SHP77 (cell line): ENCODE data around the gene SPINDOC.

ENCODE experiments used
- DNase-seq, 2 experiments: peaks; one replicate each; lab custom pipeline; 2025; lab: John Stamatoyannopoulos, UW

Gene SPINDOC

DNA sequence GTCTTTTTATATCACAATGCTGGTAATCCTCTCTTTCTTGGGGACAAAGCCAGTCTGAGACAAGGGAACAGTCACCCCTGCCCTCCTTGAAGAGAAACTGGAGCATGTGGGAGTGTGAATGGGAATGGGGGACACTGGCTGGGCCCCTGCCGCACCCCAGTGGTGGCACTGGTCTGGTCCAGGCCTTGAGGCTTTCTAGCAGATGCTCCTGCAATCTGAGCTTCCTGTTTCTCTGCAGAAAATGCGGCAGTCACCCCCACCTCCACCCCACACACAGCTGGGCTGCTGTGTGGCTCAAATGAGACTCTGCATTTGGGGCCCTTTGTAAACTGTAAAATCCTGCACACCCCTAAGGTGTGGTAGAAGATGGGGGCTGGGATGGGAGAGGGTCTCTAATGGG, 19.1 kb downstream of the SPINDOC start:
- no peak for DNase-seq

DNA sequence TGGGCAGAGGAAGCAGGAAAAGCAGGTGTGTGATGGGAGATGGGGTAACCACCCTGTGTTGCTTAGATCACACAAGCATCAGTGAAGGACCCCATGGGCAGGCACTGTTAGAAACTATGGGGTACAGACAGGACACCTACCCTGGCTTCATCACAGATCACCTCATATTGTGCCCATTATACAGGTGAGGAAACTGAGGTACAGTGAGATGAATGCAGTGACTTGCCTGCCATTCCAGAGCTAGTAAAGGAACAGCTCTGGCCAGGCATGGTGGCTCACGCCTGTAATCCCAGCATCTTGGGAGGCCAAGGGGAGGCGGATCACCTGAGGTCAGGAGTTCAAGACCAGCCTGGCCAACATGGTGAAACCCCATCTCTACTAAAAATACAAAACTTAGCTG, 19.8 kb downstream of the SPINDOC start:
- no peak for DNase-seq

DNA sequence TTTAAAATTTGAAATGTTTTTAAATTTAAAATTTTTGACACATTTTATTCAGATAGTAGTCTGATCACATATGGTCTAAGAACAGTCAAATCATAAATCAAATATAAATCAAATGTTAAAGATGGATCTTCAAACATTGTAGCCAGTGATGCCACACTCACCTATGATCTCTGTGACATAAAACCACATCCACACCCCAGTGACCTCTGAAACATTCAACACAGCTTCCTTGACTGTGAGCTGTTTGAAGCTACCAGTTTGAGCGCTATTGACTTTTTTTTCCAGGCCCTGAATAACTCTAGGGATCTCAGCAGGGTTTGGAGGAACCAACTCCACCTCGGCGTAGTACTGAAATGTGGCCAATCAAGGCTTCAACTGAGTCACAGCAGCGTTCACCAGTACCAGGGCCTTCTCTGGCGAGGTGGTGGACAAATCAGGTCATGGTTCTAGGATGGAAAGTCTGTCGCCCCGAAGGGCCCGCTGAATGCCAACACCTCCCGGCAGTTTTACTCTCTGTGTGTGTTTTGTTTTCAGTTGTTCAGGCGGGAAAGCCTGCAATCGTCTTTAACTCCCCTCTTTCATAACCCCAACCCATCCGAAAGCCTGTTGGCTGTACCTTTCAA, 21.4 kb downstream of the SPINDOC start:
- no peak for DNase-seq

- DNase-seq = no peak
Measured at GRCh38 chr11:63835158-63835545, 21.9 kb downstream of the SPINDOC start.

GRCh38 chr11:63837027-63837688, 23.9 kb downstream of the SPINDOC start:
- DNase-seq = peak; percentile 73 to 78

- DNase-seq = no peak
Measured at GRCh38 chr11:63837739-63838138, 24.5 kb downstream of the SPINDOC start.

DNA sequence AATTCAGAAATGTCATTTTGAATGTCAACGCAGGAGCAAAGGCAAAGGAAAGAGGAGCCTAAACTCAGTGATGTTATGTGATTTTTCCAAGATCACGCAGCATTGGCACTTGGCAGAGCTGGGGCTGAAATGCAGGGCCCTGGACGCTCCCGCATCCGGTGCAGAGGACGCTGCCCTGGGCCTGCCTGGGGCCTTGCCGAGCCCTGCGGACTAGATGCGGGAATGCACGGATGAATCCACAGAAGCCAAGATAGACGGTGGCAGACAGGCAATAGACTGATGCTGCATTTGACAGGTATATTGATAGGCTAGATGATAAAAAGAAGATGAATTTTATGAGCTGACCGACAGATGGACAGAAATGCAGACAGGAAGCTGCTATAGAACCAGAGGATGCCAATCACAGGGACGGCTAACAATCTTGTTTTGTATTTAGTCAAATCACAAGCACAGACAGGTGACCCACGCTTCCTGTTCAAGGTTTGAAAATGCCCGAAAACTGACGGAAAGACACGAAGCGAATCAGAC, 25.0 kb downstream of the SPINDOC start:
- DNase-seq = no peak

DNA sequence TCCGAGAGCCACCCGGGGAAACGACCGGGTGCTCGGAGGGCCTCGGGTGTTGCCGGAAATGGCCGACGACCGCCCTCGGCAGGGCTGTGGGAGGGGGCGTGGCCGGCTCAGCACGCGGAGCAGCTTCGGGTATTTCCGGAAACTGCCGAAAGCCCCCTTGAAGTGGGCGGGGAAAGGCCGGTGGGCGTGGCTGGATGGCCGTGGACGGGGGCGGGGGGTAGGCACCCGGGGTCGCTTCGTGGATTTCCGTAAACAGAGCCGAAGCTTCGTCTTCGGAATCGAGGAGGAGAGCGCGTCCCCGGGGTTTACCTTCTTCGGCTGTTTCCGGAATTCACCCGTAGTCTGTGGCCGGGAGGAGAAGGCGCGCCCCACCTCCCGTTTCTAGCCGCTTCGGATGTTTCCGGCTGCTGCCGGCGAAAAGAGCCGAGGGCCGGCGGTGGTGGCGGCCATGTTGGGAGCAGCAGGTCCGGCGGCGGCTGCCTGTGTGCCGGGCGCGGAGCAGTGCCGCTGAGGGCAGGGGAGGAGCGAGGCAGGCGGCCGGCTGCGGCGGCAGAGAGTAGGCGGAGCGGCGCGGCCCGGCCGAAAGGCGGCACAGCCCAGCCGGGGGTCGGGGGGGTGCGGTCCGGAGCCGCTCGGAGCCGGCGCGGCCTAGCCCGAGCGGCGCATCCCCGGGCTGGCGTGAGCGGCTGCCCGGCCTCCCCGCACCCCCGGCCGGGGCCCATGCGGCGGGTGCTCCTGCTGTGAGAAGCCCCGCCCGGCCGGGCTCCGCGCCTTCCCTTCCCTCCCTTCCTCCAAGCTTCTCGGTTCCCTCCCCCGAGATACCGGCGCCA, 25.6 kb downstream of the SPINDOC start, which contains the start of gene MARK2:
MARK2 (plus strand) TSS at position 433 of the 830 bp plus-strand sequence; CDS start at position 830, 397 bp downstream.
- DNase-seq = peak; percentile 96 to 98

DNA sequence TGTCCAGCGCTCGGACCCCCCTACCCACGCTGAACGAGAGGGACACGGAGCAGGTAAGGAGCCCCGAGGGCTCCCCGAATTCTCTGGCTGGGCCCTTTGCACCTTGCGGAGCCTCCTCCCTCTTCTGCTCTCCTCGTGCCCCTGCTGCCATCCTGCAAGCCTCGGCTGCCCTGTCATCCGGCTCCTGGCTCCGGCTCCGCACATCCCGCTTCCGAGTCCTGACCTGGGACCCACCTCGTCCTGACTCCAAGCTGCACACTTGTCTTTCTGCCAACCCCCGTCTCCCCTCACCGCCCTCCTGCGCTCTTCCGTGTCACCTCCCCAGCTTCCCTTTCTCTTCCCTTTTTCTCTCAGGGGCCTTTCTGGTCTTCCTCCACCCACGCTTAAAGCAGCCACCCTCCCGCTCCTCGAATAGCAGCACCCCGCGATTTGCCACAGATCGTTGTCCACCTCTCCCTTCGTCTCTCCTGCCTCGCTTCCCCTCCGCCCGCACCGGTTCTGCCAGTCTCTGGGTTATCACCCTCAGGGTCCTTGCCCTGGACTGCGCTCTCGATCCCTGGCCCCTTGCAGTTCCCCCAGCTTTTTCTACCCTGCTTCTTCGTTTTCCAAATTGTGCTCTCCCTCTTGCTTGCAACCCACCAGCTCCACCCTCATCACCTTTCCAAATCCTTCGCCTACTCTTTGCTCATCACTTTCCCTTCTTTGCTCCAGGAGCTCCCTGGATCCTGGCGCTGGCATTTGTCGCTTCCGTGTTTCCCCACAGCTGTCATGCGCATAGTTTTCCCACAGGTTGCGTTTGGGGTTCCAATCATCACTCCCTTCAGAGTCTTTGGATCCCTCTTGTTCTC, 26.5 kb downstream of the SPINDOC start:
- no peak for DNase-seq

DNA sequence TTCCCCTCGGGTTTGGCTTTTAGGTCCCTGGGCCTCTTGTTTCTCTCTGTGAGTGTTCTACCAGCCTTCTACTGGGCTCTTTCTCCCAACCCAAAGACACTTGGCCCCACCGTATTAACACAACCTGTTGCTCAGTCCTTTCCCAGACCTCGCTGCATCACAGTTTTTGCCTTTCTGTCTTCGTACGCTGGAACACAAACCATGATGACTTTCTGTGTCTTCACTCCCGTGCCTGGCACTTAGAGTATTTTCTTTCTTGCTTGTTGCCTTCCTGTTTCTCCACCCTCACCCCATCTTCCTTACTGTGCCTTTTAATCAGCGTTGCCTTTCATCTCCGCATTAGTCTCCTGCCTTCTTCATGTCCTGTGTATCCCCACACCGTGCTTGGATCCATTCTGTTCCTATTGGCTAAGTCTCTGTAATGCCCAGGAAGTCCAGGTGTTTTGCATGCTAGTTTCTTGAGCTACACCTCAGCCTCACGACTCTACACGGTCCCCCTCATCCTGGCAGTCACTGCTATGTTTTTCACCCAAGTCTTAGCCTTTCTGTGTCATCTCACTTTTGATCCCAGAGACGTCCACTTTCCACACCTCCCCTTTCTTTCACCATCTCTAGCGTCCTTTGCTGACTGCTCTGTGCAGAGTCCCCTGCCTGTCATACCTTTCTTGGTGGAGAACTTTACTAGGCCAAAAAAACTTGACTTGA, 27.3 kb downstream of the SPINDOC start:
- DNase-seq = no peak

DNA sequence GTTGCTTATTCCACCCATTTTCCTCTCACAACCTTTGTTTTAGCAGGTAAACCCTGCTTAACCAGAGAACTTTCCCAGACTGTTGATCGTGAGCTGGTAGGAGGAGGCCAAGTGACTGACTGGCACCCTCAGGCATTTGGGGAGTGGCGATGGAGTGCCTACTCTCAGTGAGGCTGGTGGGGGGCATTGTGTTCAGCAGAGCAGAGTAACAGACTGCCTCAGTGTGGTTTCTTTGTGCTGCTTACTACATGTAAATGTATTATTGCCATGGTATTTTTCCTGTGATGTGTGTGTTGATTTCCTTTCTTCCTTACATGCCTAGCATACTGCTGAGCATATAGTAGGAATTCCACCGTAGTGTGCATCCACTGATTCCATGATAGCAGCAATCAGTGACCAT, 28.3 kb downstream of the SPINDOC start:
- DNase-seq = no peak

- no peak for DNase-seq
Measured at GRCh38 chr11:63843041-63843440, 29.8 kb downstream of the SPINDOC start.

DNA sequence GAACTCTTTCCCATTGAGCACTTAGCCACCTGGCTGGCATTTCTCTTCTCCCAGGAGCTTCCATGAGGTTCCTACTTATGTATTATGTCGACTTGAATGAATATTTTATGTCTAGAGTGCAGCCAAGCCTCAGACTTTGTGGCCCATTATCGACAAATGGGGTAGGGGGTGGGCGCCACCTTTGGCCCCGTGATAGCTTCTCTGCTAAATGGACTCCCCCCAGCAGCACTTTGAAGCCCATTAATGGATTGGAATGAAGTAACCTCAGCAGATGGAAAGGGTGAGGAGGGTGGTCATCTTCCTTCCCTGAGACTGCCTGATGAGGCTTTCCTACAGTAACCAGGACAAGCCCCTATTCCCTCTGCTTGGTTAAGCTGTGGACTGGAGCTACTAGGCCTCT, 31.6 kb downstream of the SPINDOC start:
- no peak for DNase-seq

DNA sequence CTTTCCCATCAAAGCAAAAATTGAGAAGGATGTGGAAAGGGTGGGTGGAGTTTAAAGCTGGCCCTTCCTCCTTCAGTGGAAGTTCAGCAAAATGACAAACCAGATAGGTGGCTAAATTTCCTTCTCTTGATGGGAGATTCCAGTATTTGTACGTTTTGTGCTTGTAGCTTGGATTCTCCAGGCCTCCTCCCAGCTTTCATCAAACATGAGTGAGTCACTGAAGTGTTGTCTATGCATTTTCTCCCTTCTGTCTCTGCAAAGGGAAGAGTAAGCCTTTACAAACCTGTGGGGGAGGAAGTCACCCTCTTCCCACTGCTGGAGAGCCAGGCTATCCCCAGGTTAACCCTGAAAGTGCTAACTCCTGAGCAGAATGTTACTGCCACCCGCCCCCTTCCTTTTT, 32.0 kb downstream of the SPINDOC start:
- no peak for DNase-seq

DNA sequence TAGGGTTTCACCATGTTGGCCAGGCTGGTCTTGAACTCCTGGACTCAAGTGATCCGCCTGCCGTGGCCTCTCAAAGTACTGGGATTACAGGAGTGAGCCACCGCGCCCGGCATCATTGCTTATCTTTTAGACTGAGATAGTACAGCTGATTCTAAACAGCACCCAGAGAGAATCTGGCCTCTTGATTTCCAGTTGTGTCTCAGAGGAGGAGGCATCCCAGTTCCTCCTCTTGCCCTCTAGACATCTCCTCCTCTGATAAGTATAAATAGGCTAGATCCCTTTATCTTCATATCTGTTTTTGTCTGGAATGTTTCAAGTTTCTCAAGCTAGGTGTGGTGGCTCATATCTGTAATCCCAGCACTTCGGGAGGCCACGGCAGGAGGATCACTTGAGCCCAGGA, 32.7 kb downstream of the SPINDOC start:
- DNase-seq = no peak

DNA sequence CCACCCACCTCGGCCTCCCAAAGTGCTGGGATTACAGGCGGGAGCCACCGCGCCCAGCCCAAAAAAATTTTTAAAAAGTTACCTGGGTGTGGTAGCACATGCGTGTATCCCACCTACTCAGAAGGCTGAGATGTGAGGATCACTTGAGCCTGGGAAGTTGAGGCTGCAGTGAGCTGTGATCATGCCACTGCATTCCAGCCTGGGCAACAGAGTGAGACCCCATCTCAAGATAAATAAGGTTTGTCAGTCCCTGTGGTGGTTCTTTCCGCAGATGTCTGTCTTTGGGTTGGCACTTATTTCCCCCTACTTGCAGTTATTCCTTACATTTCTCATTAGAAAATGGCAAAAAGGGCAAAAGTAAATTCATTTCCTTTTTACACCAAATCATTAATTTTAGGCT, 33.6 kb downstream of the SPINDOC start:
- no peak for DNase-seq

DNA sequence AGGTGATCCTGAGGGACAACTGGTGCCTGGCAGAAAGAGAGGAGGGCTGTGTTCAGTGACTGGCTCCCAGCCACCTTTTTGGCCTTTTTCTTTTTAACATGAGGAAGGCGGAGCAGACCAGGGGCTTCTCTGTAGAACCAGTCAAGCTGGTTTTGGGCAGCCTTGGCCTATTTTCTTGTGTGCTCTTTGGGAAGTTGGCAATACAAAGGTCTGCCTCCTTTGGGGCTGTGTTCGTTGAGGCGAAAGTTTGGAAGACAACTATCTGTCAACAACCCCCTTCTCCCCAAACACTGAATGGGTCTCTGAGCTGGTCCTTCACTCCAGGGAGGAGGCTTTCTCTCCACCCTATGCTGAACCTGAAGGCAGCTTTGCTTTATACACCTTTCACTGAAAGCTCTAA, 34.1 kb downstream of the SPINDOC start:
- DNase-seq = no peak

DNA sequence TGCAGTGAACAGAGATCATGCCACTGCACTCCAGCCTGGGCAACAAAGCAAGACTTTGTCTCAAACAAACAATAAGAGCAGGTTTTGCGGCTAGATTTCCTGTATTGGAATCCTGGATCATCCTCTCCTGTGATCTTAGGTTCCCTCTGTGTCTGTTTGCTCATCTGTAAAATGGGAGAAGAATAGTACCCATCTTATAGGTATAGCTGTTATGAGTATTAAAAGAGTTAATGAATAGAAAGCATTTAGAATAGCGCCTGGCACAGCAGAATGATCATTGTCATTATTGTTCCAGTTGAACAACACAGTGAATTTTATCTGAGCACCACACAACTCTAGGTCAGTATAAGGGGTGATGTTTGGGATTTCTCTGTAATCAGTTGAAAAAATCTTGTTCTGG, 36.4 kb downstream of the SPINDOC start:
- no peak for DNase-seq

DNA sequence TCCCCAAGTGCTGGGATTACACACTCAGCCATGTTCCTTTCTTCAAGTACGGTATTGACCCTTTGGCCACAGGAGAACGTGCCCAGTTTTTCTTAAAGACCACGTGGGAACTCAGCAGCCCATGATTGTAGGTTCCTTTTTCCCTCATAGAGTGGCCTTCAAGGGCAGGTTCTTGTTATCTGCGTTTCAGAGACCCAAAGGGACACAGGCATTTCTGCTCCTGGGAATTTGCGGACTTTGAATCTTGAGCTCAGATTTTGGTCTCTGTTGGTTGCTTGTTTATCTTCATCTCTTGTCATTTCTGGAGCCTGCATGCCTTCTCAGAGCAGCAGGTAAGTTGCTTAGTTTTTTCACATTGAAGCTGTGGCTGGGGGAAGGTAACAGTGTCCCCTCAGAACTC, 37.7 kb downstream of the SPINDOC start:
- DNase-seq = no peak

DNA sequence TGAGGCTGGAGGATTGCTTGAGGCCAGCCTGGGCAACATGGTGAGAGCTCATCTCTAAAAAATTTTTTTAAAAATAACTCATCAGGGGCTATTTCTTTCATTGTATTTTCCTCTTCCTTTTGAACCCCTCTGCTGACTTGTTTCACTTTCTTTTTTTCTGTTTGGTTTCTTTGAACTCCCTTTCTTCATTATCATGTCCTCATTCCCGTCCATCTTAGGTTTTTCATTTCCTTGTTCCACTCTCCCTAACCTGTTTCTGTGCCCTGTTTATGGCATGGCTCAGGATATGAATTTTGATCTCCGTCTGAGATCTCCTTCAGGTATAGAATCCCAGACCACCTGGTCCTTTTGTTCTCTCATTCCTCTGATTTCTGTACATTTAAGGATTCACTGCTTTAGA, 38.1 kb downstream of the SPINDOC start:
- no peak for DNase-seq

- no peak for DNase-seq
Measured at GRCh38 chr11:63853476-63853875, 40.2 kb downstream of the SPINDOC start.
